Measurements from ENCODE around the gene WFDC5. TPM values are rescaled to one million over a fixed set of nuclear protein-coding genes. Genes with fewer than 3 reads are reported as not detected.

Gene WFDC5
- total and polyA plus RNA-seq, 10 of the 15 experiments (the other 5 are each of a cell fraction or from before 2014, with no cell fraction given): 0.20 to 0.26 (median 0.21) TPM; not detected in 7

DNA sequence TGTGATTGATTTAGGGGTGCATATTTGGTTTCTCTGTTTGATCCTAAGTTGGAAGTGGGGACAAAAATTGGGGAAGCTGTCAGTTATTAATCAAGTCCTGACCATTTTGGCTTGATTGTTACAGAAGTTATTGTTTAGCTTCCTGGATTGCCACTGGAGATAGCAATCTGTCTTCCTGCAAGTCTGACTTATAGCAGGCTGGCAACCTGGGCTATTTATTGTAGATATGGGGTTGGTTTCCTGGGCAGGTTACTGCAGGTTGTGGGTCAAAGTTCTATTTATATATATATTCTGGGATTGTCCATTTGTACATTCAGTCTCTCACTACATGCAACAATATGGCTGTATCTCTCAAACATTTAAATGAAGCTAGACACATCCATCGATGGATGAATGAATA, 31.8 kb downstream of the WFDC5 start:
- Histone ChIP-seq H3K9ac (ENCODE audit: control insufficient read depth, insufficient read depth, low read length) (no peak overlapping the region), H2AFZ (ENCODE audit: control insufficient read depth, low read depth, low read length) (no peak overlapping the region), H3K27ac (ENCODE audit: control insufficient read depth, insufficient read depth) (no peak overlapping the region), H3K4me3 (no peak overlapping the region), H3K27me3 (replicated peaks in 1 of 2; ENCODE audit: control insufficient read depth in 2 of 2, insufficient read depth in 2 of 2, low read length in 1 of 2) (no peaks in the 10 kb centered on the region), H3K79me2 (ENCODE audit: control insufficient read depth, insufficient read depth, low read length) (no peaks in the 10 kb centered on the region), H3K4me2 (ENCODE audit: control insufficient read depth, insufficient read depth) (no peak overlapping the region), H3K36me3 (ENCODE audit: control insufficient read depth in 2 of 2, insufficient read depth in 2 of 2, low read length in 1 of 2) (peaks cover 0 to 7% of the 10 kb centered on the region in 2 experiments; a peak in 2 of 4 replicates), H3K4me1 (ENCODE audit: control insufficient read depth, insufficient read depth, low read length) (no peaks in the 10 kb centered on the region), H3K9me3 (replicated peaks; ENCODE audit: control insufficient read depth, insufficient read depth, low read length) (no peaks in the 10 kb centered on the region; the same call in 2 of the 3 replicates), H4K20me1 (ENCODE audit: control insufficient read depth, insufficient read depth) (no peaks in the 10 kb centered on the region)
- TF ChIP-seq SMARCA5 (IDR thresholded peaks at IDR 0.05): no peak
- SMC1A ChIA-PET (ENCODE audit: uncharacterized antibody, unreplicated experiment): interaction anchor here (0.7 to 1.6 kb wide), 6 partner anchors 11 to 39 kb away, joined by 3 to 5 read pairs (median 3); no protein-coding TSS in a partner anchor
- intact Hi-C loops (cut with micrococcal nuclease; ENCODE audit: unreplicated experiment): no loop called here
- no TSS peak for BruUV-seq (replicated peaks)
- CTCF ChIA-PET: interaction anchor here (0.7 to 2.2 kb wide), 6 partner anchors 11 to 211 kb away, joined by 3 to 12 read pairs (median 4); no protein-coding TSS in a partner anchor
- ATAC-seq (no peak), FAIRE-seq (no peak), DNase-seq (ENCODE audit: low read depth, low spot score) (no peak)
- POLR2A ChIA-PET: interaction anchor here (0.7 kb wide), 1 partner anchor 199 kb away, joined by 3 read pairs; no protein-coding TSS in a partner anchor
- RAD21 ChIA-PET (ENCODE audit: unreplicated experiment): interaction anchor here (1.3 kb wide), 1 partner anchor 39 kb away, joined by 5 read pairs; no protein-coding TSS in a partner anchor
- in situ Hi-C loops (cut with MboI): no loop called here
- WGBS (ENCODE audit: insufficient coverage, insufficient replicate concordance, low lambda C conversion rate, missing lambda C conversion rate): 42% methylated on average over 1 of the region's 1 CpG

DNA sequence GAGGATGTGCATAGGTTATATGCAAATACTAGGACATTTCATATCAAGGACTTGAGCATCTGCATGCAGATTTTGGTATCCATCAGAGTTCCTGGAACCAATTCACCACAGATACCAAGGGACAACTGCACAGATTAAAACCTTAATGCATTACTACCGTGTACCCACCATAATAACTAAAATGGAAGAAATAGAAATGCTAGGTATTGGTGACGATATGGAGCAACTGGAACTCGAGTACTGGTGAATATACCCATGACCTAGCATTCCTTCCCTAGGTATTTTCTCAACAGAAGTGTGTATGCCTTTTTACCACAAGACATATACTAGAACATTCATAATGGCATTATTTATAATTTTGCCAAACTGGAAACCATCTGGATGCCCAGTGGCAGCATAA, 32.5 kb downstream of the WFDC5 start:
- WGBS (ENCODE audit: insufficient coverage, insufficient replicate concordance, low lambda C conversion rate, missing lambda C conversion rate): 92% methylated on average over 3 of the region's 3 CpGs
- no TSS peak for BruUV-seq (replicated peaks)
- no peak for TF ChIP-seq MYB (IDR thresholded peaks at IDR 0.05; ENCODE audit: borderline replicate concordance, low read depth, low read length)
- no peak for TF ChIP-seq CREM (IDR thresholded peaks at IDR 0.05; ENCODE audit: low read depth)
- TF ChIP-seq, protein P1, sequence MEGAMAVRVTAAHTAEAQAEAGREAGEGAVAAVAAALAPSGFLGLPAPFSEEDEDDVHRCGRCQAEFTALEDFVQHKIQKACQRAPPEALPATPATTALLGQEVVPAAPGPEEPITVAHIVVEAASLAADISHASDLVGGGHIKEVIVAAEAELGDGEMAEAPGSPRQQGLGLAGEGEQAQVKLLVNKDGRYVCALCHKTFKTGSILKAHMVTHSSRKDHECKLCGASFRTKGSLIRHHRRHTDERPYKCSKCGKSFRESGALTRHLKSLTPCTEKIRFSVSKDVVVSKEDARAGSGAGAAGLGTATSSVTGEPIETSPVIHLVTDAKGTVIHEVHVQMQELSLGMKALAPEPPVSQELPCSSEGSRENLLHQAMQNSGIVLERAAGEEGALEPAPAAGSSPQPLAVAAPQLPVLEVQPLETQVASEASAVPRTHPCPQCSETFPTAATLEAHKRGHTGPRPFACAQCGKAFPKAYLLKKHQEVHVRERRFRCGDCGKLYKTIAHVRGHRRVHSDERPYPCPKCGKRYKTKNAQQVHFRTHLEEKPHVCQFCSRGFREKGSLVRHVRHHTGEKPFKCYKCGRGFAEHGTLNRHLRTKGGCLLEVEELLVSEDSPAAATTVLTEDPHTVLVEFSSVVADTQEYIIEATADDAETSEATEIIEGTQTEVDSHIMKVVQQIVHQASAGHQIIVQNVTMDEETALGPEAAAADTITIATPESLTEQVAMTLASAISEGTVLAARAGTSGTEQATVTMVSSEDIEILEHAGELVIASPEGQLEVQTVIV (IDR thresholded peaks at IDR 0.05; ENCODE audit: borderline replicate concordance, partially characterized antibody): no peak
- TF ChIP-seq RCOR1 (conservative IDR thresholded peaks at IDR 0.05; ENCODE audit: low read depth, low read length): no peak
- TF ChIP-seq POLR2A (IDR thresholded peaks at IDR 0.05; ENCODE audit: low read depth, low read length): no peak
- no peak for TF ChIP-seq PAX8 (IDR thresholded peaks at IDR 0.05)
- no peak for TF ChIP-seq SPI1 (IDR thresholded peaks at IDR 0.05; ENCODE audit: borderline replicate concordance, insufficient read depth, low read depth, low read length)
- TF ChIP-seq, protein P2, sequence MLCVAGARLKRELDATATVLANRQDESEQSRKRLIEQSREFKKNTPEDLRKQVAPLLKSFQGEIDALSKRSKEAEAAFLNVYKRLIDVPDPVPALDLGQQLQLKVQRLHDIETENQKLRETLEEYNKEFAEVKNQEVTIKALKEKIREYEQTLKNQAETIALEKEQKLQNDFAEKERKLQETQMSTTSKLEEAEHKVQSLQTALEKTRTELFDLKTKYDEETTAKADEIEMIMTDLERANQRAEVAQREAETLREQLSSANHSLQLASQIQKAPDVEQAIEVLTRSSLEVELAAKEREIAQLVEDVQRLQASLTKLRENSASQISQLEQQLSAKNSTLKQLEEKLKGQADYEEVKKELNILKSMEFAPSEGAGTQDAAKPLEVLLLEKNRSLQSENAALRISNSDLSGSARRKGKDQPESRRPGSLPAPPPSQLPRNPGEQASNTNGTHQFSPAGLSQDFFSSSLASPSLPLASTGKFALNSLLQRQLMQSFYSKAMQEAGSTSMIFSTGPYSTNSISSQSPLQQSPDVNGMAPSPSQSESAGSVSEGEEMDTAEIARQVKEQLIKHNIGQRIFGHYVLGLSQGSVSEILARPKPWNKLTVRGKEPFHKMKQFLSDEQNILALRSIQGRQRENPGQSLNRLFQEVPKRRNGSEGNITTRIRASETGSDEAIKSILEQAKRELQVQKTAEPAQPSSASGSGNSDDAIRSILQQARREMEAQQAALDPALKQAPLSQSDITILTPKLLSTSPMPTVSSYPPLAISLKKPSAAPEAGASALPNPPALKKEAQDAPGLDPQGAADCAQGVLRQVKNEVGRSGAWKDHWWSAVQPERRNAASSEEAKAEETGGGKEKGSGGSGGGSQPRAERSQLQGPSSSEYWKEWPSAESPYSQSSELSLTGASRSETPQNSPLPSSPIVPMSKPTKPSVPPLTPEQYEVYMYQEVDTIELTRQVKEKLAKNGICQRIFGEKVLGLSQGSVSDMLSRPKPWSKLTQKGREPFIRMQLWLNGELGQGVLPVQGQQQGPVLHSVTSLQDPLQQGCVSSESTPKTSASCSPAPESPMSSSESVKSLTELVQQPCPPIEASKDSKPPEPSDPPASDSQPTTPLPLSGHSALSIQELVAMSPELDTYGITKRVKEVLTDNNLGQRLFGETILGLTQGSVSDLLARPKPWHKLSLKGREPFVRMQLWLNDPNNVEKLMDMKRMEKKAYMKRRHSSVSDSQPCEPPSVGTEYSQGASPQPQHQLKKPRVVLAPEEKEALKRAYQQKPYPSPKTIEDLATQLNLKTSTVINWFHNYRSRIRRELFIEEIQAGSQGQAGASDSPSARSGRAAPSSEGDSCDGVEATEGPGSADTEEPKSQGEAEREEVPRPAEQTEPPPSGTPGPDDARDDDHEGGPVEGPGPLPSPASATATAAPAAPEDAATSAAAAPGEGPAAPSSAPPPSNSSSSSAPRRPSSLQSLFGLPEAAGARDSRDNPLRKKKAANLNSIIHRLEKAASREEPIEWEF (IDR thresholded peaks at IDR 0.05; ENCODE audit: insufficient replicate concordance, low read depth, low read length): no peak
- no peaks in the 10 kb centered on the region for H3K4me1 ChIP-seq (ENCODE audit: control insufficient read depth, insufficient read depth, low read length)
- DNase-seq (ENCODE audit: low read depth, low spot score): no peak
- in situ Hi-C loops (cut with MboI) (no loop called here), intact Hi-C loops (cut with micrococcal nuclease; ENCODE audit: unreplicated experiment) (no loop called here)
- no peaks in the 10 kb centered on the region; the same call in 2 of the 3 replicates for H3K9me3 ChIP-seq (replicated peaks; ENCODE audit: control insufficient read depth, insufficient read depth, low read length)
- H3K27me3 ChIP-seq (replicated peaks in 1 of 2; ENCODE audit: control insufficient read depth in 2 of 2, insufficient read depth in 2 of 2, low read length in 1 of 2): no peaks in the 10 kb centered on the region
- CTCF ChIA-PET: interaction anchor here (0.6 to 2.2 kb wide), 6 partner anchors 12 to 603 kb away, joined by 3 to 12 read pairs (median 4); no protein-coding TSS in a partner anchor
- SMC1A ChIA-PET (ENCODE audit: uncharacterized antibody, unreplicated experiment): interaction anchor here (0.7 to 1.6 kb wide), 5 partner anchors 10 to 38 kb away, joined by 3 to 5 read pairs (median 4); no protein-coding TSS in a partner anchor
- no peaks in the 10 kb centered on the region for H4K20me1 ChIP-seq (ENCODE audit: control insufficient read depth, insufficient read depth)
- POLR2A ChIA-PET: interaction anchor here (0.7 kb wide), 1 partner anchor 200 kb away, joined by 3 read pairs; no protein-coding TSS in a partner anchor
- no peak overlapping the region for H3K9ac ChIP-seq (ENCODE audit: control insufficient read depth, insufficient read depth, low read length)
- RAD21 ChIA-PET (ENCODE audit: unreplicated experiment): no interaction called here
- H3K36me3 ChIP-seq (ENCODE audit: control insufficient read depth in 2 of 2, insufficient read depth in 2 of 2, low read length in 1 of 2): peaks cover 2 to 8% of the 10 kb centered on the region in 2 experiments; a peak in 3 of 4 replicates
- FAIRE-seq: no peak
- H3K4me3 ChIP-seq: no peak overlapping the region
- ATAC-seq: no peak
- no peak overlapping the region for H3K4me2 ChIP-seq (ENCODE audit: control insufficient read depth, insufficient read depth)
- H3K27ac ChIP-seq (ENCODE audit: control insufficient read depth, insufficient read depth): no peak overlapping the region
- H2AFZ ChIP-seq (ENCODE audit: control insufficient read depth, low read depth, low read length): no peak overlapping the region
- no peaks in the 10 kb centered on the region for H3K79me2 ChIP-seq (ENCODE audit: control insufficient read depth, insufficient read depth, low read length)
